PFSK-1 (cell line): ENCODE results near the gene CHD5.

Source experiments
- POLR2AphosphoS5 ChIP-seq: IDR thresholded peaks from 2 replicates; pipeline ENCODE4 v1.6.1; 2012; ENCODE audit warnings: low read depth, mild to moderate bottlenecking, control low read depth, low read length, moderate library complexity
- SIN3A ChIP-seq: IDR thresholded peaks from 2 replicates; pipeline ENCODE4 v1.6.1; 2012; ENCODE audit warnings: mild to moderate bottlenecking, low read length, moderate library complexity, borderline replicate concordance; ENCODE audit not compliant: insufficient read depth
- TF ChIP-seq, protein P1 (sequence below), 2 experiments: IDR thresholded peaks; 2 replicates each; pipeline versions ENCODE4 v1.6.1 to v1.8.0; 2011 to 2012; ENCODE audit warnings: low read depth in 2 of 2, low read length in 2 of 2, control low read depth in 1 of 2, inconsistent platforms in 1 of 2, mild to moderate bottlenecking in 1 of 2, moderate library complexity in 1 of 2; ENCODE audit not compliant: insufficient read depth in 1 of 2

DNA sequence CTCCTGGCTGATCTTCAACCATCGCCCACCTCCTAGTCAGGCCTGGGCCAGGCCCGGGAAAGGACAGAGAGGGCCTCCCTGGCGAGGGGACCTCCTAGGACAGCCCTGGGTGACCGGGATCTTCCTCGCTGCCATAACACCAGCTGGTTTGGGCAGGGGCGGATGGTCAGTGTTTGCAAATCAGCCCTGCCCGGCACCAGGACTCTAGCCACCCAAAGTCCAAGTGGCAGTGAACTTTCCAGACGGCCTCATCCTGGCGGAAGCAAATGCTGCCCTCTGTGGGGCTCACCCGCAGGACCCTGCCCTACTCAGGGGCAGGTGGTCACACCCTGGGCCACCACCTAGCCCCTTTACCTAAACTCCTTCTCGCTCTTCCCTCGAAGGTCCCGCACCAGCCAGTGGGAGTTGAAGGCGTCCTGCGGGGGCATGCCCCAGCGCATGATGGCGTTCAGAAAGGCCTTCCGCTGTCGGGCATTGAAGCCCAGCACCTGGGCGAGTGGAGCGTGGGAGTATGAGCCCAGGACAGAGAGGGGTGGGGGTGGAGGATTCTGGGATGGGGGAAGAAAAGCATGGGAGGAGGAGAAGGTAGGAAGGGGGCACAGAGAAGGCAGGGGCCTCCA, 55.3 kb downstream of the CHD5 start:
- TF ChIP-seq, protein P1, sequence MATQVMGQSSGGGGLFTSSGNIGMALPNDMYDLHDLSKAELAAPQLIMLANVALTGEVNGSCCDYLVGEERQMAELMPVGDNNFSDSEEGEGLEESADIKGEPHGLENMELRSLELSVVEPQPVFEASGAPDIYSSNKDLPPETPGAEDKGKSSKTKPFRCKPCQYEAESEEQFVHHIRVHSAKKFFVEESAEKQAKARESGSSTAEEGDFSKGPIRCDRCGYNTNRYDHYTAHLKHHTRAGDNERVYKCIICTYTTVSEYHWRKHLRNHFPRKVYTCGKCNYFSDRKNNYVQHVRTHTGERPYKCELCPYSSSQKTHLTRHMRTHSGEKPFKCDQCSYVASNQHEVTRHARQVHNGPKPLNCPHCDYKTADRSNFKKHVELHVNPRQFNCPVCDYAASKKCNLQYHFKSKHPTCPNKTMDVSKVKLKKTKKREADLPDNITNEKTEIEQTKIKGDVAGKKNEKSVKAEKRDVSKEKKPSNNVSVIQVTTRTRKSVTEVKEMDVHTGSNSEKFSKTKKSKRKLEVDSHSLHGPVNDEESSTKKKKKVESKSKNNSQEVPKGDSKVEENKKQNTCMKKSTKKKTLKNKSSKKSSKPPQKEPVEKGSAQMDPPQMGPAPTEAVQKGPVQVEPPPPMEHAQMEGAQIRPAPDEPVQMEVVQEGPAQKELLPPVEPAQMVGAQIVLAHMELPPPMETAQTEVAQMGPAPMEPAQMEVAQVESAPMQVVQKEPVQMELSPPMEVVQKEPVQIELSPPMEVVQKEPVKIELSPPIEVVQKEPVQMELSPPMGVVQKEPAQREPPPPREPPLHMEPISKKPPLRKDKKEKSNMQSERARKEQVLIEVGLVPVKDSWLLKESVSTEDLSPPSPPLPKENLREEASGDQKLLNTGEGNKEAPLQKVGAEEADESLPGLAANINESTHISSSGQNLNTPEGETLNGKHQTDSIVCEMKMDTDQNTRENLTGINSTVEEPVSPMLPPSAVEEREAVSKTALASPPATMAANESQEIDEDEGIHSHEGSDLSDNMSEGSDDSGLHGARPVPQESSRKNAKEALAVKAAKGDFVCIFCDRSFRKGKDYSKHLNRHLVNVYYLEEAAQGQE (IDR thresholded peaks at IDR 0.05; ENCODE audit: insufficient read depth in 1 of 2, low read depth in 2 of 2, low read length in 2 of 2): no peak
- no peak for TF ChIP-seq SIN3A
- TF ChIP-seq POLR2AphosphoS5: no peak
